GM19438 (cell line): ENCODE measurements around the gene TBC1D2.

Experiments used
- ATAC-seq: cut with Tn5 transposase; IDR thresholded peaks from one replicate; pipeline ENCODE4 v1.9.1; 2021; ENCODE audit warnings: low read depth; ENCODE audit not compliant: unreplicated experiment

Gene TBC1D2

DNA sequence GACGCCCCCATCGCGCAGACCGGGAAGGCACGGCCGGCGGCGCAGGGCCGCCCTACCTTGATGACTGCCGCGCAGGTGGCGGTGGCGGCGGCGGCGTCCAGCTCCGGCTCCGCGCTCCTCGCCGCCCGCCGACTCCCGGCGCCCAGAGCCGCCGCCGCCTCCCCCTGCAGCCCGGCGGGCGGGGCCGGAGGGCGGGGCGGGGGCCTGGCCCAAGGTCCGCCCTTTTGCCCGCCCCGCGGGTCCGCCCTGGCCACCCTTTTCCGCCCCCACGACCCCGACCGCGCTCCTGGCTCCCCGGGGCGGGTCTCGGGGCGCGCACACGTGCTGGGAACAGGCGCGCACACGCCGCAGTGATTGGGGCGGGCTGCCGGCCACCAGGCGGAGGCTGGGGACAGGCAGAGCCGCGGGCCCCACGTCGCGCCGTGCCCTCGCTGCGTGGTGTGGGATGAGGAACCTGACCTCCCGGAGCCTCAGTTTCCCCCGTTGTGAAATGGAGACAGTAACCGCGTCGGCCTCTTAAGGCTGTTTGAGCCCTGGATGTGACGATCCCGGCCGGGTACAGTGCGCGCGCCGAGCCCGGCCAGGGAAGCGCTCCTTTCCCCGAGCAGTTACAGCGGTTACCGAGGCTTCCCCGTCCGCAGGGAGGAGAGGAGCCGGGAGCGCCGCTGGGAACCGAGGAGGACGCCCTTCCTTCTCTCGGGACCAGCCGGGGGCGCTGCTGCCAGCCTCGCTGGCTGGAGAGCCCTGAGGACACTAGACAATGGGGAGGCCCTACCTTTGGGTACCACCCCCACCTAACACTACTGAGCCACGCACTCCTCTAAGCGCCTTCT lies 62.7 kb downstream of the TBC1D2 start, which contains the start of gene CORO2A:
Gene CORO2A (minus strand): TSS at position 135 of the 833 bp plus-strand sequence. CDS start 34,977 bp downstream, outside the sequence.
- ATAC-seq = peak; percentile 69

- peak; percentile 29 for ATAC-seq
These were observed 63.6 kb downstream of the TBC1D2 start for GRCh38 chr9:98191671-98192502.

DNA sequence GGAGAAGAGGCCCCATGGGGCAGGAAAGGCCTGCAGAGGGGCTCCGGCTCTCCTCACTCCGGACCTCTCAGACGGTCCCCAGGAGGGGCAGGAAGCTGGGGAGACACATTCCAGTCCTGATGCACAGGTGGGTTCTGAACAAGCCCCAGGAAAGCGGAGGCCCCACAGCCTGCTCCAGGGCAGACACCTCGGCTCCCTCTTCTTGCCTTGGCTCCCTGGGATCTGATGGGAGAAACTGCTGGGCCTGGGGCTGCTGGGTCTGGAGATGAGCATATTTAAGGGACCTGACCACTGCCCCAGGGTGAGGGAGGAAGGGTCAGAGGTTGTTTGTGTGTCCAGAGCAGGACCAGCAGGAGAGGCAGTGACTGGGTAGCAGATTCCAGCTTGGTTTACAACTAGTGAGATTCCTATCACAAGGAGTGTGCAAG lies 64.3 kb downstream of the TBC1D2 start:
- no peak for ATAC-seq

DNA sequence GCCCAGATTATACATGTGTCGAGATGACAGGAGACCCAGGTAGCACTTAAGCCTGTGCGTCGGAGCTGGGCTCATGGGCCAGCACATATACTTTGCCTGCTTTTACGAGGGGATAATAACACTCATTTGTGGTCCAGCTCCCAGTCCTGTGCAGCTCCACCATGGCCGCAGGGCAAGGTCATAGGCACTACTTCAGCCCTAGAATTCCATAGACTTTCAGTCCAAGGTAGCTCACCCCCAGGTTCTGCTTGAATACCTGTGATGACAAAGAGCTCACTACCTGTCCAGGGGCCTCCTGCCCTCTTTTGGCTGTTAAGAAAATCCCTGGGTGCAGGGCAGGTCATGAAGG lies 64.7 kb downstream of the TBC1D2 start:
- no peak for ATAC-seq

DNA sequence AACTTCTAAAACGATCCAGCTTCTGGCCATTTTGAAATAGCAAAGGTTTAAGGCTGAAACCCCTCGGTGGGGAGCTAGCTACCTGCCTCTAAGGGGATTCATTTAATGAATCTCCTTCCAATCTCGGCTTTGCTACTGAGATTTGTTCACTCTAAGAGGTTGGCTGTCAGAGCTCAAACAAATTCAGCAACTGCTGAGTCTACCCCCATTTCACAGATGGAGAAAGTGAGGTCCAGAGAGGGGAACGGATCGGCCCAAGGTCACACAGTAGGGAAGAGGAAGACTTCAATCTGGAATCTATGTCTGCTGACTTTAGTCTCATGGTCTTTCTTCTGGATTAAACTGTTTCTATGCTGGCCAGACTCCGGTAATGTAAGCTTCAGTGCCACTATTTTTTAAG lies 66.0 kb downstream of the TBC1D2 start:
- ATAC-seq = no peak

DNA sequence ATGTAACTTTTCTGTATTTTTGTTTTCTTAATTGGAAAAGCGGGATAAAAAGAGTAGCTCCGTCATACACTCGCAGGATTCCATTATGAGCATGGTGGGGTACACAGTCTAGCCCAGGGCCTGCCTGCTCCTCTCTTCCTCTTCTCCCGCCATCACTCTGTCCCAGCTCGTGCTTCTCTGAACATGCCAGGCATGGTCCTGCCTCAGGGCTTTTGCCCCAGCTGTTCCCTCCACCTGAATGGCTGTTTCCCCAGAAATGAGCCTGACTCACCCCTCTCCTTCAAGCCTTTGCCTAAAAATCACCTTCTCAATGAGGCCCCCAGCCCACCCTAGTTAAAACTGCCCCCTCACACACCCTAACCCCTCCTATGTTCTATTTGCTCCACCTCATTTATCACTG lies 67.5 kb downstream of the TBC1D2 start:
- ATAC-seq = no peak

DNA sequence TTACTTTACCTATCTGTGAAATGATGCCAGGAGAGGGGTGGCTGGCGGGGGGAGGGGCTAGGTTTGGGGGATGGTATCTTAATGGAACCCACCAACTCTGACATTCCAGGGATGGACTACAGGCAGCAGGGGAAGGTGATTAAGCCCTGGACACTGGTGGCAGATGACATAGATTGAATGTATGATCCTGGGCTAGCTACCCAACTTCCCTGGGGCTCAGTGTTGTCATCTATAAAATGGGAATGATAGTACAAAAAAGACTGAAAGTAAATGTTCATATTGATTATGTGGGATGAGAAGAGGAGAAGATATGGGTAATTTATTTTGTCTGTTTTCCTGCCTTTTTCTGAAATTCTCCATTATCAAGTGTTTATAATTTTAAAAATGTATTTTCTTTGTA lies 69.2 kb downstream of the TBC1D2 start:
- ATAC-seq = no peak

- ATAC-seq = no peak
These were observed 69.8 kb downstream of the TBC1D2 start for GRCh38 chr9:98185611-98186171.

DNA sequence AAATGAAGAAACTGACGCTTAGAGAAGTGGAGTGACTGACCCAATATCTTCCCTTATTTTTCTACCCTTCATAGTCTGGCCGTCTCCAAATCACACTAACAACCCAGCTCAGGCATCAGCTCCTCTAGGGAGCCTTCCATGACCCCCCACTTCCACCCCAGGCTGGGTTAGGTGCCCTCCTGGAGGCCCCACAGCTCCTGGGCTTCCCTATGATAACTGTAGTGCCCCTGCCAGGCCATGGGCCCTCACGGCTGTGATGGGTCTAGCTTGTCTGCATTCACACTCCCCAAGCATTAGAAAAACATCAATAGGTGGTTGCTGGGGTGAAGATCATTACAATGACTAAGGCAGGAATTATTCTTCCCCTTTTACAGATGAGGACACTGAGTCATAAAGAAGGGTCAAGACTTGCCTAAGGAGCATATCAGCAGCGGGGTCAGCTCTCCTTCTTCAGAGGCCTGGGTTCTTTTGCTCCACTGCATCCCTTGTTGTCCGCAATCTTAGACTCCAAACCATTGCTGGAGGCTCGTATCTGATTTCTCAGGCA lies 70.4 kb downstream of the TBC1D2 start:
- ATAC-seq = no peak

DNA sequence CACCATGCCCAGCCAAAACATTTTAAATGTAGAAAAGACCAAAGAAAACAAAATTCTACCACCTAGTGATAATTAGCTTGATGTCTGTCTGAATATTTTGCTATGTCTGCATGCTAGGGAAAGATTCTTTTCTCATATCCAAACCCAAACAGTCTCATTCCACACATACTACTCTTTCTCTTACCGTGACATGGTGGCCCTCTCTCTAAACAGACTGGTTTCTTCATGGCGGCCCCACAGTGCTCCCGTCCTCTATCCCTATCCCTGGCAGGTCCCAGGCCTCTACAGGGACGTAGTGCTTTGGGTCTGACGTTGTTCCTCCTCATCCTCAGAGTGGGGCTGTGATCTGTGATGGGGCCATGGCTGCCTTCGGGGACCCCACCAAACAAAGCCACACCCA lies 71.1 kb downstream of the TBC1D2 start:
- no peak for ATAC-seq

- no peak for ATAC-seq
These were observed 72.4 kb downstream of the TBC1D2 start for GRCh38 chr9:98182889-98183599.

GRCh38 chr9:98182069-98182820 lies 73.2 kb downstream of the TBC1D2 start:
- no peak for ATAC-seq

DNA sequence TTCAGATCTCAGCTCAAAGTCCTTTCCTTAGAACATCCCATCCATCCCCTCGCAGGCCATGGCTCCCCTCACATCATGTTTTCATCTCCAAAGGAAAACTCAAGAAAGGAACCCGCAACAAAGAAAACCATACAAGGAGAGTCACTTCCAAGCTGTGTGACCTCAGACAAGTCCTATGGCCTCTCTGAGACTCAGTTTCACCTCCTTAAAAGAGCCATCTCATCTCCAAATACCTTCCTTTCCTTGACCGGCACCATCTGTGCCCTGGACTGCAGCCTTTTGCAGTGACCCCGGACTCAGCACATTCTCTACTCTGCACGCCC lies 73.7 kb downstream of the TBC1D2 start:
- ATAC-seq = no peak

GRCh38 chr9:98180996-98181395 lies 74.5 kb downstream of the TBC1D2 start:
- ATAC-seq = no peak

GRCh38 chr9:98178874-98179850 lies 76.3 kb downstream of the TBC1D2 start:
- no peak for ATAC-seq

- ATAC-seq = no peak
These were observed 78.8 kb downstream of the TBC1D2 start for GRCh38 chr9:98176391-98177259.

- no peak for ATAC-seq
These were observed 79.7 kb downstream of the TBC1D2 start for GRCh38 chr9:98175762-98176161.
